UCSD-AML1 (cell line): Measurements from ENCODE around the gene EXOC6B.
"Not testable (repeated sequence)": the region's sequence is repeated elsewhere in the genome, so short reads cannot be mapped to it uniquely, and the experiment has no call there.

Experiments used
- DNase-seq: peaks from one replicate; lab custom pipeline; 2025; ENCODE audit not compliant: unreplicated experiment; lab: John Stamatoyannopoulos, UW

The EXOC6B gene

DNA sequence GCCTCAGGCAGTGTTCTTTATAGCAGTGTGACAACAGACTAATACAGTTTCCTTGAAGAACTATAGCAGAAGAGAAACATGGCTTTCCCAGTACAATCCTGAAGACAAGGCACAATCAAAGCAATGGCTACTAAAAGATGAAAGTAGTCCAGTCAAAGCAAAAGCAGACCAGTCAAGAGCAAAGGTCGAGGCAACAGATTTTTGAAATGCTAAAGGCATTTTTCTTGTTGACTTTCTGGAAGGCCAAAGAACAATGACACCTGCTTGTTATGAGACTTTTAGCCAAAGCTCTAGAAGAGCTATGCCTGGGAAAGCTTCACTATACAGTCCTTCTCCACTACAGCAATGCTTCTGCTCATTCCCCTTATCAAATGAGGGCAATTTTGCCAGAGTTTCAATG lies 269.9 kb downstream of the EXOC6B start:
- no peak for DNase-seq

DNA sequence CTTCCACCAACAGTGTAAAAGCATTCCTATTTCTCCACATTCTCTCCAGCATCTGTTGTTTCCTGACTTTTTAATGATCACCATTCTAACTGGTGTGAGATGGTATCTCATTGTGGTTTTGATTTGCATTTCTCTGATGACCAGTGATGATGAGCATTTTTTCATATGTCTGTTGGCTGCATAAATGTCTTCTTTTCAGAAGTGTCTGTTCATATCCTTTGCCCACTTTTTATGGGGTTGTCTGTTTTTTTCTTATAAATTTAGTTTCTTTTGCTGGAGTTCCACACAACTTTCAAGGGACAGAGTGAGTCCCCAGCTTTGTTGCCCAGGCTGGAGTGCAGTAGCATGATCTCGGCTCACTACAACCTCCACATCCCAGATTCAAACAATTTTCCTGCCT lies 270.5 kb downstream of the EXOC6B start:
- not testable (repeated sequence) for DNase-seq

DNA sequence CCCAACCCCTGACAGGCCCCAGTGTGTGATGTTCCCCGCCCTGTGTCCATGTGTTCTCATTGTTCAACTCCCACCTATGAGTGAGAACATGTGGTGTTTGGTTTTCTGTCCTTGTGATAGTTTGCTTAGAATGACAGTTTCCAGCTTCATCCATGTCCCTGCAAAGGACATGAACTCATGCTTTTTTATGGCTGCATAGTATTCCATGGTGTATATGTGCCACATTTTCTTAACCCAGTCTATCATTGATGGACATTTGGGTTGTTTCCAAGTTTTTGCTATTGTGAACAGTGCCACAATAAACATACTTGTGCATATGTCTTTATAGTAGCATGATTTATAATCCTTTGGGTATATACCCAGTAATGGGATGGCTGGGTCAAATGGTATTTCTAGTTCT lies 270.9 kb downstream of the EXOC6B start:
- not testable (repeated sequence) for DNase-seq

GRCh38 chr2:72554381-72554780 lies 271.5 kb downstream of the EXOC6B start:
- peak; percentile 9 for DNase-seq

DNA sequence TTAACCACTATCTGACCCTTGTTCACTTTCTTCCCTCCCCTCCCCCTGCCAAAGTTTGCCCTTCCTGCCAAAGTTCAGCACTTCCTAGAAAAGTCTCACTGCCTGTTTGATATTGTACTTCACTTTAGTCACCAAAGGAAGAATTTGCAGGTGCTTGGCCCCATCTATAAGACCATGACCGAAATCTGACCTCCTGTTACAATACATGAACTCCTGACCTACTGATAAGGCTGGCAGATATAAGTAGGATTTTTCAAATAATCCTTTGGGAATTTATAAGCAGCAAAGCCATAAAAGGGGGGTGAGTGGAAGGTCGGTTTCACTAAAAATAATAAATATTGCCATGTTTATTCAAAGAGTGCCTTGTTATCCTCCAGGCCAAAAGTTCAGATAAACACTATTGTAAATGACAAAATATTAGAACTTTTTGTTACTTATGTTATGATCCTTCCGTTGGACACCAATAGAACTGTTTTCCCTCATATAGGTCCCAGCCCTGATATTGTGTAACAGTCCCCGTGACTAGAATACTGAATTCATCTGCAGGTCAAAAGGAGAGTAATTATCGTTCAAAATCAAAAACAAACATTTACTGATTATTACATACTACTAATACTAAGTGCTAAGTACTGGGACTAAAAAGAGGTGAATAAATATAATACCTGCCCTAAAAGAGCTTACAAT lies 277.6 kb downstream of the EXOC6B start:
- DNase-seq, result no peak

DNA sequence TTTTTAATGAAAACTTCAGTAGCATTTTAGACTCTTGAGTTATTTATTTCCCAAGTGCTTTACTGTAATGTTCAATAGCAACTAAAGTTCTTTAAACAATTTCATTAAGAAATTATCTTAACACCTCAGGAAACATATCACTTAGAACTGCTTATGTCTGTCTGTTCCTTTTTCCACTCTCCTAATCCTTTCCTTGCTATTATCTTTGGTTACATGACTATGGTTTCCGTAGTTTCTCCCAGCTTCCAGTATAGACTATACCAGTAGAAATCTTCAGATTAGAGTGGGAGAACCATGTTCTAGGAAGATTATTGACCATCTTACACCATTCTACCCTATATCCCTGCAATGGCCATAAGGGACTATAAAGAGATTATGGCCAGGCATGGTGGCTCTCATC lies 280.0 kb downstream of the EXOC6B start:
- DNase-seq, result no peak

DNA sequence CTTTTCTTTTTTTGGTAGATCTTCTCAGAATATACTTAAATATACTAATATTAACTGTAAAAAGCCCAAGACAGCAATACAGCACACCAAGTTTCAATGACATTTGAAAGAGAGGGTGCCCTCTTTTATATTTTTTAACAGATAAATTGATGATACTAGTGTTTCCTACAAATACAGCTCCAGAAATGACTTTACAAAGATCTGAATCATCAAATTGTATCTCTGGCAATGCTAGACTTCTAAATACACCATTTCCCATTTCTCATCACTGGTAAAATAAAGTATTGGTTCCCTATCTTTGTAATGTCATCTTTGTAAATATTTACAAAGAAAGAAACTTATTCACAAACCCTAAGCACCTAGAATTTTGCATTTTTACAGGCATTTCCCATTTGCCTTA lies 281.3 kb downstream of the EXOC6B start:
- DNase-seq, result no peak

GRCh38 chr2:72543497-72544216 lies 282.2 kb downstream of the EXOC6B start:
- DNase-seq, result no peak

DNA sequence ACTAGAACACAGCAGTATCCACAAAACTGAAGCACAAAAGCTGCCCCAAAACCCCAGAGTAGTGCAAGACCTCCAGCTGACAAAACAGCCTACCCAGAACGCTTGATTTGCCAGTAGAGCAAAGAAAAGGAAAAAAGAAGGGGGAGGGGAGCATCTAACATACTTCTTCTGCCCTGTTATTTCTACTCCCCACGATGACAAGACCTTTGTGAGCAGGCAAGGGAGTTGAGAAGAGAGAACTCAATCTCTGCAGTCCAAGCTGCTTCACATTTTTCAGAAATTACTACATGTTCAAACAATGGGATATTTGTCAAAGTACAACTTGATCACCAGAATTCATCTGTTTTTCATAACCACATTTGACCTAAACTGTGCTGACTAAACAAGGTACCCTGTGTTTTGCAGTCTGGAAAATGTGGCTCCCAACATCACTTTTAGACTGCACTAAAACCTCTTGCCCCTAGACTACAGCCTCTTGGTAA lies 286.7 kb downstream of the EXOC6B start:
- DNase-seq, result no peak

- no peak for DNase-seq
These were observed 287.3 kb downstream of the EXOC6B start for GRCh38 chr2:72538486-72538885.

DNA sequence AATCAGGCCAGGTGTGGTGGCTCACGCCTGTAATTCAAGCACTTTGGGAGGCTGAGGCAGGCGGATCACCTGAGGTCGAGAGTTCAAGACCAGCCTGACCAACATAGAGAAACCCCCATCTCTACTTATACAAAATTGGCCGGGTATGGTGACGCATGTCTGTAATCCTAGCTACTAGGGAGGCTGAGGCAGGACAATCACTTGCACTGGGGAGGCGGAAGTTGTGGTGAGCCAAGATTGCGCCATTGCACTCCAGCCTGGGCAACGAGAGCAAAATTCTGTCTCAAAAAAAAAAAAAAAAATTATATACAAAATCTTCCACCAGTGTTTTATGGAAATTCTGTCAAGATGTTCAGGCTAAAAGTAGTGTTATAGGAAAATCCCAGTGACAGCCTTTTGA lies 290.2 kb downstream of the EXOC6B start:
- DNase-seq, result not testable (repeated sequence)

DNA sequence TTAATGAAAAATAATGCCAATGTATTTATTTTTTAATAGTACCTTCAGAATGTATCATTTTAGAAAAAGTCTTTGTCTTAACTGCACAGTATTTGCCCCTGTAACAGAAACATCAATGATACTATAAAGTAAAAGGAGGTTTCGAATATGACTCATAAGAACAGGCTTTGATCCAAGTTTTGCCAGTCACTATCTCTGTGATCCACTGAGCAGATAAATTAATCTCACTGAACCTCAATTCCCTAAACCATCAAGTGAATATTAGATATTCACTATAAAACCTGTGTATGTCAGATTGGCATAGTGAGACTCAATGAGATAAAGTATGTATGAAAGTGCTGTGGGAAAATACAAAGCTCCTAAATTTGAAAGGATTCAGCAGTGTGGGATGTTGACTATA lies 292.1 kb downstream of the EXOC6B start:
- no peak for DNase-seq

DNA sequence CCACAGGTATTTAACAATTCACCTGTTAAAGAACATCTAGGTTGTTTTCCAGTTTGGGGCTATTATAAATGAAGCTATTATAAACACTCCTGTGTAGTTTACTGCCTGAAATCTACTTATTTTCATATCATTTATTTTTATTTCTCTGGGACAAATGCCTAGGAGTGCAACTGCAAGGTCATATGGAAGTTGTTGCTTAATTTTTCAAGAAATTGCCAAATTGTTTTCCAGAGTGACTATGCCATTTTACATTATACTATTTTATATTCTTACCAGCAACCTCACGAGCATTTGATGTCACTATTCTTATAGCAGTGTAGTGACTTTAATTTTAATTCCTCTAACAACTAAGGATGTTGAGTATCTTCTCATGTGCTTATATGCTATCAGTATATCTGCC lies 298.4 kb downstream of the EXOC6B start:
- DNase-seq, result no peak

GRCh38 chr2:72526623-72527022 lies 299.2 kb downstream of the EXOC6B start:
- no peak for DNase-seq

DNA sequence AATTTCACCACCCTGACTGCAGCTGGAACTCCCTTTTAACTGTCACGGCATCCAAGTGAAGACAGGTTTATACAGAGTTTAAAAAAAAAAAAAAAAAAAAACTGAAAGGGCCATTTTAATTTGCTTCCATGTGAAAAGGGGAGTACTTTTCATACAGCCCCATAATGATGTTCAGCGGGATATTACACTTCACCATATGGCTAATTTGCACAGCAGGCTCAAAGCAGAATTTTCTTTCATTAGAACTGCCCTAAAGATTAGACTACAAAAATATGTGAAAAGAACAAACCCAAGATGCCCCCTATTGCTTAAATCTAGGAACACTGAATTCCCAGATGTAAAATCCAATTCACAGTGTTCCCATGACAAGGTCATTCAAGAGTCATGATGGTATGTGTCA lies 301.8 kb downstream of the EXOC6B start:
- DNase-seq, result no peak

DNA sequence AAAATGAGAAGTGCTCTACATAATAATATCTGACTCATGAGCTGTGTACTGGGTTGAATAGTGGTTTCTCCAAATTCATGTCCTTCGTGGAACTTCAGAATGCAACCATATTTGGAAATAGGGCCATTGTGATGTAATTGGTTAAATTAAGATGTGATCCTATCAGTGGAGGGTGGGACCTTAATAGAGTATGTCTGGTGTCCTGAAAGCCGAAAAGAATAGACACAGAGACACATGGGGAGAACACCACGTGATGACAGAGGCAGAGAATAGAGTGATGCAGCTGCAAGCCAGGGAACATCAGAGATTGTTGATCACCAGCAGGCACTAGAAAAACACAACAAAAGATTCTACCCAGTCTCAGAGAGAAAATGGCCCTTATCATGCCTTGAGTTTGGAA lies 310.1 kb downstream of the EXOC6B start:
- no peak for DNase-seq

GRCh38 chr2:72513011-72513410 lies 312.8 kb downstream of the EXOC6B start:
- no peak for DNase-seq

DNA sequence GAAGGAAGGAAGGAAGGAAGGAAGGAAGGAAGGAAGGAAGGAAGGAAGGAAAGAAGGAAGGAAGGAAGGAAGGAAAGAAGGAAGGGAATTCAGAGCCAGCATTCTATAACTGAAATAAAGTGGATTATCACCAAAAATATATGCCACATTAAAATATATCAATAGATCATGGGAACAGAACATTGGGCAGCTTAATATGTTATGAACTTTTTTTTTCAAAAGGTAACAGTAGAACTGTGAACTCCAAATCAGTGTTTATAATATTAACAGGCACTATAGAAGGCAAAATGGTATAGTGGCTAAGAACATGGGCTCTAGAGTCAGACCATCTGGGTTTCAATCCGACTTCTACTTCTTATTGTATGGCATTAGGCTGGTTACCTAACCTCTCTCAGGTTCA lies 313.5 kb downstream of the EXOC6B start:
- no peak for DNase-seq

GRCh38 chr2:72511906-72512305 lies 313.9 kb downstream of the EXOC6B start:
- DNase-seq, result no peak

- DNase-seq, result no peak
These were observed 328.1 kb downstream of the EXOC6B start for GRCh38 chr2:72497763-72498162.

GRCh38 chr2:72496479-72496878 lies 329.4 kb downstream of the EXOC6B start:
- DNase-seq, result no peak

- no peak for DNase-seq
These were observed 331.4 kb downstream of the EXOC6B start for GRCh38 chr2:72494392-72494791.

DNA sequence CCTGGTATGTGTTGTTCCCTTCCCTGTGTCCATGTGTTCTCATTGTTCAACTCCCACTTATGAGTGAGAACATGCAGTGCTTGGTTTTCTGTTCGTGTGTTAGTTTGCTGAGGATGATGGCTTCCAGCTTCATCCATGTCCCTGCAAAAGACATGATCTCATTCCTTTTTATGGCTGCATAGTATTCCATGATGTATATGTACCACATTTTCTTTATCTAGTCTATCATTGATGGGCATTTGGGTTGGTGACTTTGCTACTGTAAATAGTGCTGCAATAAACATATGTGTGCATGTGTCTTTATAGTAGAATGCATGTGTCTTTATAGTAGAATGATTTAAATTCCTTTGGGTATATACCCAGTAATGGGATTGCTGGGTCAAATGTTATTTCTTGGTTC lies 341.2 kb downstream of the EXOC6B start:
- DNase-seq, result not testable (repeated sequence)
